SK-N-SH treated with all-trans-retinoic acid at 6 μM for 48 hours (cell line): ENCODE data around the gene ABCF3.

Experiments
- ATAC-seq: fragments of 200-7000 bp; cut with Tn5 transposase; 3 replicates; pipeline ENCODE4 v1.9.1; 2020; ENCODE audit warnings: mild to moderate bottlenecking, moderate library complexity
- BACH2 ChIP-seq: fragments of 250-450 bp; sonication (Bioruptor Pico); IDR thresholded peaks from 2 replicates; pipeline ENCODE4 v1.9.0; 2021; ENCODE audit warnings: mild to moderate bottlenecking, borderline replicate concordance
- CREB5 ChIP-seq: fragments of 250-450 bp; sonication (Bioruptor Pico); IDR thresholded peaks from 2 replicates; pipeline ENCODE4 v1.5.1; 2020; ENCODE audit warnings: low read depth, mild to moderate bottlenecking, moderate library complexity
- CSDC2 ChIP-seq: fragments of 250-450 bp; sonication (Bioruptor Pico); IDR thresholded peaks from 2 replicates; pipeline ENCODE4 v1.5.0; 2020; ENCODE audit warnings: mild to moderate bottlenecking, moderate library complexity
- CSRNP3 ChIP-seq: fragments of 250-450 bp; sonication (Bioruptor Pico); IDR thresholded peaks from 2 replicates; pipeline ENCODE4 v1.5.1; 2021; ENCODE audit warnings: mild to moderate bottlenecking, moderate library complexity
- ESRRG ChIP-seq: fragments of 250-450 bp; sonication (Bioruptor Pico); IDR thresholded peaks from 2 replicates; pipeline ENCODE4 v1.6.1; 2021; ENCODE audit warnings: mild to moderate bottlenecking
- GLIS3 ChIP-seq: fragments of 250-450 bp; sonication (Bioruptor Pico); IDR thresholded peaks from 2 replicates; pipeline ENCODE4 v1.5.0; 2020; ENCODE audit warnings: mild to moderate bottlenecking, moderate library complexity
- OSR1 ChIP-seq: fragments of 250-450 bp; sonication (Bioruptor Pico); IDR thresholded peaks from 2 replicates; pipeline ENCODE4 v1.8.0; 2022; ENCODE audit warnings: moderate library complexity, mild to moderate bottlenecking, inconsistent platforms
- PATZ1 ChIP-seq: fragments of 250-450 bp; sonication (Bioruptor Pico); IDR thresholded peaks from 2 replicates; pipeline ENCODE4 v1.8.0; 2020; ENCODE audit warnings: mild to moderate bottlenecking, moderate library complexity, borderline replicate concordance
- POU6F1 ChIP-seq: fragments of 250-450 bp; sonication (Bioruptor Pico); IDR thresholded peaks from 2 replicates; pipeline ENCODE4 v1.8.0; 2021; ENCODE audit warnings: low read depth, mild to moderate bottlenecking, moderate library complexity, borderline replicate concordance
- PPARA ChIP-seq: fragments of 250-450 bp; sonication (Bioruptor Pico); IDR thresholded peaks from 2 replicates; pipeline ENCODE4 v1.5.0; 2020; ENCODE audit warnings: mild to moderate bottlenecking, borderline replicate concordance
- RARB ChIP-seq: fragments of 250-450 bp; sonication (Bioruptor Pico); IDR thresholded peaks from 2 replicates; pipeline ENCODE4 v1.8.0; 2021; ENCODE audit warnings: mild to moderate bottlenecking, moderate library complexity
- SNAI2 ChIP-seq: fragments of 250-450 bp; sonication (Bioruptor Pico); IDR thresholded peaks from 2 replicates; pipeline ENCODE4 v1.5.0; 2020; ENCODE audit warnings: mild to moderate bottlenecking, moderate library complexity
- TCF4 ChIP-seq: fragments of 250-450 bp; sonication (Bioruptor Pico); IDR thresholded peaks from 2 replicates; pipeline ENCODE4 v1.8.0; 2021; ENCODE audit warnings: mild to moderate bottlenecking, moderate library complexity, borderline replicate concordance
- TOX ChIP-seq: fragments of 250-450 bp; sonication (Bioruptor Pico); IDR thresholded peaks from 2 replicates; pipeline ENCODE4 v1.8.0; 2021; ENCODE audit warnings: mild to moderate bottlenecking, moderate library complexity, borderline replicate concordance
- TSHZ2 ChIP-seq: fragments of 250-450 bp; sonication (Bioruptor Pico); IDR thresholded peaks from 2 replicates; pipeline ENCODE4 v1.5.0; 2020; ENCODE audit warnings: mild to moderate bottlenecking, moderate library complexity
- ZC3H10 ChIP-seq: fragments of 250-450 bp; sonication (Bioruptor Pico); IDR thresholded peaks from 2 replicates; pipeline ENCODE4 v1.5.1; 2021; ENCODE audit warnings: mild to moderate bottlenecking, moderate library complexity
- ZFP3 ChIP-seq: fragments of 250-450 bp; sonication (Bioruptor Pico); IDR thresholded peaks from 2 replicates; pipeline ENCODE4 v1.5.0; 2020; ENCODE audit warnings: mild to moderate bottlenecking, moderate library complexity
- ZNF565 ChIP-seq: fragments of 450-650 bp; formaldehyde crosslinking; conservative IDR thresholded peaks from 2 replicates; pipeline ENCODE4 v1.5.0; 2020; ENCODE audit warnings: low read depth, mild to moderate bottlenecking, moderate library complexity
- ZNF70 ChIP-seq: fragments of 450-650 bp; formaldehyde crosslinking; IDR thresholded peaks from 2 replicates; pipeline ENCODE4 v1.5.0; 2020; ENCODE audit warnings: mild to moderate bottlenecking, moderate library complexity

ABCF3 gene

GRCh38 chr3:184192889-184193288 lies 6.9 kb downstream of the ABCF3 start:
- ATAC-seq, result no peak
- TF ChIP-seq TOX (no peak), CSDC2 (no peak), POU6F1 (CRISPR knock-in tag) (no peak), CREB5 (CRISPR knock-in tag) (no peak), OSR1 (CRISPR knock-in tag) (no peak), TCF4 (CRISPR knock-in tag) (no peak), SNAI2 (no peak)

GRCh38 chr3:184193991-184194539 lies 8.1 kb downstream of the ABCF3 start:
- ATAC-seq, result no peak
- TF ChIP-seq ZC3H10 (CRISPR knock-in tag) (no peak), RARB (CRISPR knock-in tag) (no peak), CREB5 (CRISPR knock-in tag) (no peak), BACH2 (CRISPR knock-in tag) (no peak), TCF4 (CRISPR knock-in tag) (no peak), ZNF70 (CRISPR knock-in tag) (no peak), OSR1 (CRISPR knock-in tag) (no peak), ZNF565 (CRISPR knock-in tag) (no peak), PPARA (CRISPR knock-in tag) (no peak), CSRNP3 (CRISPR knock-in tag) (no peak), PATZ1 (no peak), TOX (no peak), ZFP3 (CRISPR knock-in tag) (no peak), POU6F1 (CRISPR knock-in tag) (no peak)

- ATAC-seq, result peak; percentile 20; the same call in 2 of the 3 replicates
Measured at GRCh38 chr3:184196536-184196935, 10.5 kb downstream of the ABCF3 start.

More at GRCh38 chr3:184196536-184196935, 10.5 kb downstream of the ABCF3 start:
- no peak for TF ChIP-seq CSRNP3 (CRISPR knock-in tag)
- no peak for TF ChIP-seq TSHZ2 (CRISPR knock-in tag)
- TF ChIP-seq ESRRG, result no peak
- no peak for TF ChIP-seq TOX
- no peak for TF ChIP-seq PATZ1
- no peak for TF ChIP-seq PPARA (CRISPR knock-in tag)
- TF ChIP-seq CREB5 (CRISPR knock-in tag), result no peak
- no peak for TF ChIP-seq ZNF70 (CRISPR knock-in tag)
- no peak for TF ChIP-seq SNAI2
- no peak for TF ChIP-seq GLIS3
